ENCODE measurements around the gene TTLL11.
"Not testable (repeated sequence)": the region's sequence is repeated elsewhere in the genome, so short reads cannot be mapped to it uniquely, and the experiment has no call there.

TTLL11 gene

DNA sequence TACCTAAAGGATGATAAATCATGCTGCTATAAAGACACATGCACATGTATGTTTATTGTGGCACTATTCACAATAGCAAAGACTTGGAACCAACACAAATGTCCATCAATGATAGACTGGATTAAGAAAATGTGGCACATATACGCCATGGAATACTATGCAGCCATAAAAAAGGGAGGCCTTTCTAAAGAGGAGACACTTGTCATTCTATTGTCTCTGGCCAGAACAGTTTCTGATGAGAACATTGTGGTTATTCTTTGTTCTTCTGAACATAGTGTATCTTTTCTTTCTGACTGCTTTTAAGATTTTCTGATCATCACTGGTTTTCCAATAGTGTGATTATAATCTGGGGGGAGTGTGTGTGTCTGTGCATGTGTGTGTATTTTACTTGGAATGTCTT lies 112.4 kb downstream of the TTLL11 start:
- H3K4me1 ChIP-seq (ENCODE audit: control extremely low read depth in 1 of 4, control insufficient read depth in 4 of 4, insufficient read depth in 4 of 4, low read length in 3 of 4); H3K9me3 ChIP-seq (ENCODE audit: control extremely low read depth in 1 of 5, control insufficient read depth in 4 of 5, insufficient read depth in 2 of 5, low read depth in 1 of 5, low read length in 4 of 5); H3K27ac ChIP-seq (ENCODE audit: insufficient read depth in 1 of 2, low read depth in 1 of 2, low read length in 2 of 2, poor library complexity in 1 of 2, severe bottlenecking in 2 of 2); H3K36me3 ChIP-seq (ENCODE audit: control insufficient read depth in 4 of 4, insufficient read depth in 4 of 4, low read length in 3 of 4); POLR2A ChIA-PET; DNase-seq; H3K4me3 ChIP-seq (ENCODE audit: control insufficient read depth in 1 of 7, extremely low read depth in 1 of 7, insufficient read depth in 4 of 7, low read depth in 2 of 7, low read length in 6 of 7); H3K27me3 ChIP-seq (replicated peaks in 2 of 5; ENCODE audit: control insufficient read depth in 4 of 5, insufficient read depth in 5 of 5, low read length in 4 of 5): not testable (repeated sequence)
- 100% methylated on average over 1 of the region's 1 CpG for WGBS (ENCODE audit: insufficient coverage)
- CTCF ChIA-PET = interaction anchor here (0.6 to 2.4 kb wide), 4 partner anchors 10 to 293 kb away, joined by 4 to 5 read pairs (median 4); no protein-coding TSS in a partner anchor

DNA sequence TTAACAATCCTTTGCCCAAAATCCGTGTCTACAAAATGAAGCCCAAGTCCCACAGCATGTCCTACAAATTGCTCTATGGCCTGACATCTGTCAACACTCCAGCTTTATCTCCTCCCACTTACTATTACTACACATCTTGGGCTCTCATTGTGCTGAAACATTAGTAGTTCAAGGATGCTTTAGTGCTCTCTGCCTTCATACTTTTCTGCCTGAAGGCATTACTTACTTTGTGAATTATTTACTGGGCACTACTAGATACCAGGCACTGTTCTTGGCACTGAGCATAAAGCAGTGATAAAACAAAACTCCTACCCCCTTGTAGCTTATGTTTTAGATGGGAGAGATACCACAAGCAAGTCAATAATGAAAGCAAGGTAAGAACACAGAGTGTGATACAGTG lies 113.4 kb downstream of the TTLL11 start:
- Histone ChIP-seq H3K9me3 (ENCODE audit: control extremely low read depth in 1 of 5, control insufficient read depth in 4 of 5, insufficient read depth in 2 of 5, low read depth in 1 of 5, low read length in 4 of 5) (peaks cover 0 to 3% (median 0%) of the 10 kb centered on the region in 5 experiments), H3K27me3 (replicated peaks in 2 of 5; ENCODE audit: control insufficient read depth in 4 of 5, insufficient read depth in 5 of 5, low read length in 4 of 5) (no peaks in the 10 kb centered on the region), H3K27ac (ENCODE audit: insufficient read depth in 1 of 2, low read depth in 1 of 2, low read length in 2 of 2, poor library complexity in 1 of 2, severe bottlenecking in 2 of 2) (no peak overlapping the region), H3K4me1 (ENCODE audit: control extremely low read depth in 1 of 4, control insufficient read depth in 4 of 4, insufficient read depth in 4 of 4, low read length in 3 of 4) (no peaks in the 10 kb centered on the region), H3K4me3 (ENCODE audit: control insufficient read depth in 1 of 7, extremely low read depth in 1 of 7, insufficient read depth in 4 of 7, low read depth in 2 of 7, low read length in 6 of 7) (no peak overlapping the region), H3K36me3 (ENCODE audit: control insufficient read depth in 4 of 4, insufficient read depth in 4 of 4, low read length in 3 of 4) (no peaks in the 10 kb centered on the region)
- DNase-seq = no peak
- 89% methylated on average over 1 of the region's 1 CpG for WGBS (ENCODE audit: insufficient coverage)
- CTCF ChIA-PET = interaction anchor here (0.9 to 2.4 kb wide), 3 partner anchors 10 to 292 kb away, joined by 4 to 5 read pairs (median 4); no protein-coding TSS in a partner anchor
- POLR2A ChIA-PET = no interaction called here

DNA sequence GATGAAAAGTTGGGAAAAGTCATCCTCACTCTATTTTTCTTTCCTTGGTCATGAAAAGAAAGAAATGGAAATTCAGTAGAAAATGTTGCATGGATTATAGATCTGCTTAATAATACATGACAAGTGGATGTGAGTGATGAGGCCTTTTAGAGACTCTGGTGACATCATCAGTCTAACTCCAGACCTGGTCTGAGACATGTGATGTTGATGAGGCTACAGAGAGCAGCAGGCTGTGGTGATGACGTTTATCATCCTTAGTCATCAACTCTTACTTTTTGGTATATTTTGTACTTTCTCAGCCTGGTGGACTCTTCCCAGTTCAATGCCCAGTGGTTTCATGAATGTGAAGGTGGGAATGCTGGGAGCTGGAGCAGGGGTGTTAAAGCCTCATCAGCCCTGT lies 116.4 kb downstream of the TTLL11 start:
- WGBS (ENCODE audit: insufficient coverage) = no CpG with 5 or more reads among the region's 1 CpG
- H3K9me3 ChIP-seq (ENCODE audit: control extremely low read depth in 1 of 5, control insufficient read depth in 4 of 5, insufficient read depth in 2 of 5, low read depth in 1 of 5, low read length in 4 of 5) = peaks cover 0 to 3% (median 0%) of the 10 kb centered on the region in 5 experiments
- no peak overlapping the region for H3K27ac ChIP-seq (ENCODE audit: insufficient read depth in 1 of 2, low read depth in 1 of 2, low read length in 2 of 2, poor library complexity in 1 of 2, severe bottlenecking in 2 of 2)
- POLR2A ChIA-PET = no interaction called here
- no peaks in the 10 kb centered on the region for H3K27me3 ChIP-seq (replicated peaks in 2 of 5; ENCODE audit: control insufficient read depth in 4 of 5, insufficient read depth in 5 of 5, low read length in 4 of 5)
- no peaks in the 10 kb centered on the region for H3K4me1 ChIP-seq (ENCODE audit: control extremely low read depth in 1 of 4, control insufficient read depth in 4 of 4, insufficient read depth in 4 of 4, low read length in 3 of 4)
- CTCF ChIA-PET = interaction anchor here (1.1 to 1.4 kb wide), 2 partner anchors 10 to 14 kb away, joined by 3 to 5 read pairs; no protein-coding TSS in a partner anchor
- DNase-seq = peak in 1 of 3 donors; percentile 21
- H3K4me3 ChIP-seq (ENCODE audit: control insufficient read depth in 1 of 7, extremely low read depth in 1 of 7, insufficient read depth in 4 of 7, low read depth in 2 of 7, low read length in 6 of 7) = no peak overlapping the region
- H3K36me3 ChIP-seq (ENCODE audit: control insufficient read depth in 4 of 4, insufficient read depth in 4 of 4, low read length in 3 of 4) = no peaks in the 10 kb centered on the region

- no peaks in the 10 kb centered on the region for H3K36me3 ChIP-seq (ENCODE audit: control insufficient read depth in 4 of 4, insufficient read depth in 4 of 4, low read length in 3 of 4)
- H3K9me3 ChIP-seq (ENCODE audit: control extremely low read depth in 1 of 5, control insufficient read depth in 4 of 5, insufficient read depth in 2 of 5, low read depth in 1 of 5, low read length in 4 of 5) = peaks cover 0 to 2% (median 0%) of the 10 kb centered on the region in 5 experiments
- H3K4me3 ChIP-seq (ENCODE audit: control insufficient read depth in 1 of 7, extremely low read depth in 1 of 7, insufficient read depth in 4 of 7, low read depth in 2 of 7, low read length in 6 of 7) = no peak overlapping the region
- WGBS (ENCODE audit: insufficient coverage) = 100% methylated on average over 6 of the region's 6 CpGs
- H3K27me3 ChIP-seq (replicated peaks in 2 of 5; ENCODE audit: control insufficient read depth in 4 of 5, insufficient read depth in 5 of 5, low read length in 4 of 5) = no peaks in the 10 kb centered on the region
- ChIA-PET CTCF (interaction anchor here (1.1 to 1.4 kb wide), 2 partner anchors 15 to 18 kb away, joined by 3 to 5 read pairs; no protein-coding TSS in a partner anchor), POLR2A (no interaction called here)
- H3K27ac ChIP-seq (ENCODE audit: insufficient read depth in 1 of 2, low read depth in 1 of 2, low read length in 2 of 2, poor library complexity in 1 of 2, severe bottlenecking in 2 of 2) = no peak overlapping the region
- DNase-seq = no peak
- no peaks in the 10 kb centered on the region for H3K4me1 ChIP-seq (ENCODE audit: control extremely low read depth in 1 of 4, control insufficient read depth in 4 of 4, insufficient read depth in 4 of 4, low read length in 3 of 4)
Observed at GRCh38 chr9:121975801-121976277, 117.3 kb downstream of the TTLL11 start.

DNA sequence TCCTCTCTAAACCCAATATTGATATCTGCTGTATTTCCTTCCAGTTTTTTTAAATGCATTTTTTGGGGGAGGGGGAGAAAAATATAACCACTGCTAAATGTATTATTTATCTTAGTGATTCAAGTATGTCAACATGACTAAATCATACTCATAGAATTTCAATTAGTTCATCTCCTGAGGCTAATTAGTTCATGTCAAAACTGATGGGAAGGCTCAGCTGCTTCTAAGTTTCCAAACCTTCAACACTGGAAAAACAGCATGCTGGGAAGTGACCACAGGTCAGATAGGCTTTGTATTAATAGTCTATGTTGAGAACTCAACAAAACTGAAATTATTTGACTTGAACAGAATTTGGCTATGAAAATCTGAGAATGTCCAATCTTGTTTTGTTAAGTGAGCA lies 118.7 kb downstream of the TTLL11 start:
- Histone ChIP-seq H3K4me3 (ENCODE audit: control insufficient read depth in 1 of 7, extremely low read depth in 1 of 7, insufficient read depth in 4 of 7, low read depth in 2 of 7, low read length in 6 of 7) (no peak overlapping the region), H3K9me3 (ENCODE audit: control extremely low read depth in 1 of 5, control insufficient read depth in 4 of 5, insufficient read depth in 2 of 5, low read depth in 1 of 5, low read length in 4 of 5) (no peaks in the 10 kb centered on the region), H3K4me1 (ENCODE audit: control extremely low read depth in 1 of 4, control insufficient read depth in 4 of 4, insufficient read depth in 4 of 4, low read length in 3 of 4) (no peaks in the 10 kb centered on the region), H3K36me3 (ENCODE audit: control insufficient read depth in 4 of 4, insufficient read depth in 4 of 4, low read length in 3 of 4) (no peaks in the 10 kb centered on the region), H3K27ac (ENCODE audit: insufficient read depth in 1 of 2, low read depth in 1 of 2, low read length in 2 of 2, poor library complexity in 1 of 2, severe bottlenecking in 2 of 2) (no peak overlapping the region), H3K27me3 (replicated peaks in 2 of 5; ENCODE audit: control insufficient read depth in 4 of 5, insufficient read depth in 5 of 5, low read length in 4 of 5) (no peaks in the 10 kb centered on the region)
- no peak for DNase-seq
- CTCF ChIA-PET = no interaction called here
- POLR2A ChIA-PET = no interaction called here

DNA sequence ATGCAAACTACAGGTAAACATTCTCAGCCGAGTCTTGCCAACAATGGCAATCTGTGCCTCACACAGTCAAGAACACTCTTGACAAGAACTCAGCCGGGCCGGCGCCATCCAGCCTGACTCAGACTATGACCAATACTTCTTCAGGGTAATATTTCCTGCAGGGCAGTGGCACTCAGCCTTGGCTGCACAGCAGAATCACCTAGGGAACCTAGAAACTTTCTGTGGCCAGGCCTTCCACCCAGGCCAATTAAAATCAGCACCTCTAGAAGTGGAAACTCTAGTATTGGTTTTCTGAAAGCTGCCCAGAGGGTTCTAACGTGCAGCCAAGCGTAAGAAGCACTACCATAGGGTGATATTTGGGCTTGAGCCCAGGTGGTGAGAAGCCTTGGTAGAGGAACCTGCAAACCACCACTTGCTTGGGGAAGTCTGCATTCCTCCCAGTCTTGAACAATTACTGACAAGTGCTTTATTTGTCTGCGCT lies 120.6 kb downstream of the TTLL11 start:
- ChIA-PET CTCF (no interaction called here), POLR2A (no interaction called here)
- no peak overlapping the region for H3K4me3 ChIP-seq (ENCODE audit: control insufficient read depth in 1 of 7, extremely low read depth in 1 of 7, insufficient read depth in 4 of 7, low read depth in 2 of 7, low read length in 6 of 7)
- H3K36me3 ChIP-seq (ENCODE audit: control insufficient read depth in 4 of 4, insufficient read depth in 4 of 4, low read length in 3 of 4) = no peaks in the 10 kb centered on the region
- no peaks in the 10 kb centered on the region for H3K9me3 ChIP-seq (ENCODE audit: control extremely low read depth in 1 of 5, control insufficient read depth in 4 of 5, insufficient read depth in 2 of 5, low read depth in 1 of 5, low read length in 4 of 5)
- H3K27ac ChIP-seq (ENCODE audit: insufficient read depth in 1 of 2, low read depth in 1 of 2, low read length in 2 of 2, poor library complexity in 1 of 2, severe bottlenecking in 2 of 2) = no peak overlapping the region
- no peaks in the 10 kb centered on the region for H3K27me3 ChIP-seq (replicated peaks in 2 of 5; ENCODE audit: control insufficient read depth in 4 of 5, insufficient read depth in 5 of 5, low read length in 4 of 5)
- no peaks in the 10 kb centered on the region for H3K4me1 ChIP-seq (ENCODE audit: control extremely low read depth in 1 of 4, control insufficient read depth in 4 of 4, insufficient read depth in 4 of 4, low read length in 3 of 4)
- 96% methylated on average over 4 of the region's 7 CpGs for WGBS (ENCODE audit: insufficient coverage)
- no peak for DNase-seq

- CTCF ChIA-PET = interaction anchor here (1.0 to 1.4 kb wide), 2 partner anchors 12 to 32 kb away, joined by 3 to 4 read pairs; no protein-coding TSS in a partner anchor
Observed at GRCh38 chr9:121968056-121968455, 125.1 kb downstream of the TTLL11 start.

More at GRCh38 chr9:121968056-121968455, 125.1 kb downstream of the TTLL11 start:
- no peak overlapping the region for H3K27ac ChIP-seq (ENCODE audit: insufficient read depth in 1 of 2, low read depth in 1 of 2, low read length in 2 of 2, poor library complexity in 1 of 2, severe bottlenecking in 2 of 2)
- no peak overlapping the region for H3K4me3 ChIP-seq (ENCODE audit: control insufficient read depth in 1 of 7, extremely low read depth in 1 of 7, insufficient read depth in 4 of 7, low read depth in 2 of 7, low read length in 6 of 7)
- no peaks in the 10 kb centered on the region for H3K36me3 ChIP-seq (ENCODE audit: control insufficient read depth in 4 of 4, insufficient read depth in 4 of 4, low read length in 3 of 4)
- H3K27me3 ChIP-seq (replicated peaks in 2 of 5; ENCODE audit: control insufficient read depth in 4 of 5, insufficient read depth in 5 of 5, low read length in 4 of 5) = no peaks in the 10 kb centered on the region
- no peaks in the 10 kb centered on the region for H3K9me3 ChIP-seq (ENCODE audit: control extremely low read depth in 1 of 5, control insufficient read depth in 4 of 5, insufficient read depth in 2 of 5, low read depth in 1 of 5, low read length in 4 of 5)
- no peak for DNase-seq
- WGBS (ENCODE audit: insufficient coverage) = 92% methylated on average over 6 of the region's 8 CpGs
- POLR2A ChIA-PET = interaction anchor here (0.6 kb wide), 1 partner anchor 103 kb away, joined by 7 read pairs; no protein-coding TSS in a partner anchor
- peaks cover 0 to 3% (median under 1%) of the 10 kb centered on the region in 4 experiments for H3K4me1 ChIP-seq (ENCODE audit: control extremely low read depth in 1 of 4, control insufficient read depth in 4 of 4, insufficient read depth in 4 of 4, low read length in 3 of 4)

Measured in common myeloid progenitor, CD34-positive (primary cell).